HG03025 (cell line): ENCODE measurements around the gene USP35.

Source experiments
- ATAC-seq: cut with Tn5 transposase; IDR thresholded peaks from one replicate; pipeline ENCODE4 v1.9.1; 2021; ENCODE audit warnings: mild to moderate bottlenecking, moderate library complexity; ENCODE audit not compliant: unreplicated experiment, low FRiP score

The USP35 gene

GRCh38 chr11:78259777-78260487 is 71.2 kb downstream of the USP35 start:
- no peak for ATAC-seq

GRCh38 chr11:78261367-78261766 is 72.6 kb downstream of the USP35 start:
- ATAC-seq: no peak

DNA sequence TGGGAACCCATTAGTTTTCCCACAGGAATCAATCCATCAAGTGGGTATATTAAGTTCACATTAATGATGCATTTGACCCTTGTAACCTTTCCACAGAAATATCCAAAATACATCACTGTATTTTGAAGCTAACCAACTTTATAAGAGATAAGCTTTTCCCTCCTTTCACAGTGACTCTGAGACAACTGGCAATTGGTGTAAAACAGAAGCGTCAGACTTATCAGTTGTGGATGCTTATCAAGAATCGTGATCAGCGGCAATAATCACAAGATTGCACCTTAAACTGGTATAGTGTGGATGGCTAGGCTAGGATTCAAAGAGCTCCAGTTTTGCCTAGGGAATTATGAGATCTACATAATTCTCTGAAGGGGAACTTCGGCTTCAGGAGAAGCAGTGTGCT is 73.1 kb downstream of the USP35 start:
- no peak for ATAC-seq

DNA sequence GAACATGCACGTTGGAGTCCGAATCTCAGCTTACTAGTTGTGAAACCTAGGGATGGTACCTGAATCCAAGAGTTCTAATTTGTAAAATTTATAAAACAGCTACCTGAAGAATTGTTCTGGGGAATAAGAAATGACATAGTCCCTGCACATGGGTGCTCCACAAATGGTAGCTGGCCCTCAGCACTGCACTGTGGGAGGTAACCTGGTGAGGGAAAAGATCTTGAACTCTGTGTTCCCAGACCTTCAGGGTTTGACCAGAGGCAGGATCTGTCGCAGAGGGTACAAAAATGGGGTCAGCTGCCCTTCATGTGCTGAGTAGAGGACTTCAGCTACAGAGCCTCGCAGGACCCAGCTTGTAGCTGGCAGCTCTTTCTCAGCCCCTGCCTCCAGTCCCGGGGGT is 73.5 kb downstream of the USP35 start:
- no peak for ATAC-seq

GRCh38 chr11:78262691-78263090 is 74.0 kb downstream of the USP35 start:
- ATAC-seq: no peak
